Measurements from ENCODE around the gene KNTC1.
A peak's percentile ranks its signal among the peaks of the same experiment; 100 is the strongest.
"Not testable (repeated sequence)": the region's sequence is repeated elsewhere in the genome, so short reads cannot be mapped to it uniquely, and the experiment has no call there.

KNTC1 gene

DNA sequence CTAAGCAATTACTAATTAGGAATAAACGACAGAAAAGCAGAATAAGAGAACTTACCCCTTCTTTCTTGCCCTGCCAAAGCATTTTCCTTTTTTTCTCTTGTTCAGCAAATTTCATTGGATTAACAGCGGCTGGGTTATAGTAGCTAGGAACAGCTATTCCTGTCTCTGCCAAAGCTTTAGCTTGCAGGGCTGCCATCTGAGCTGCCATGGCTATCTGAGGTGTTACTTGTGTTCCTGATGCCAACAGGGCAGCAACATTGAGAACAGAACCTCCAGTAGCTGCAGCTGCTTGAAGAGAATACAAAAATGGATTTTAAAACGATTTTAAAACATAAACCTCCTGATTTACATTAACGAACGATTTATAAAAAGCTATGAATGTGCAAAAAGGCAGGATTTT is 18.9 kb upstream of the KNTC1 start:
- DNase-seq (ENCODE audit: low read depth in 1 of 2, low spot score in 1 of 2), result no peak

DNA sequence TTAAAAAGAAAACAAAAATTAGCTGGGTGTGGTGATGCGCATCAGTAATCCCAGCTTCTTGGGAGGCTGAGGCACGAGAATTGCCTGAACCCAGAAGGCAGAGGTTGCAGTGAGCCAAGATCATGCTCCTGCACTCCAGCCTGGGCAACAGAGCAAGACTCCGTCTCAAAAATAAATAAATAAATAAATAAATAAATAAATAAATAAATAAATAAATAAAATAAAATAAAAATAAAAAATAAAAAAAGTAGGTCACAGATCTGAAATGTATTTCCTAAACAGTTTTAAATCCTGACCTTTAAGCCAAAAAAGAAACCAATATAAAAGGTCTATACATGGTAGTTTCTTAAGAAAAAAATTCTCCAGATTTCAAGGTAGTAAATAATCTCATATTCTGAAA is 14.0 kb upstream of the KNTC1 start:
- DNase-seq (ENCODE audit: low read depth in 1 of 2, low spot score in 1 of 2), result not testable (repeated sequence)

DNA sequence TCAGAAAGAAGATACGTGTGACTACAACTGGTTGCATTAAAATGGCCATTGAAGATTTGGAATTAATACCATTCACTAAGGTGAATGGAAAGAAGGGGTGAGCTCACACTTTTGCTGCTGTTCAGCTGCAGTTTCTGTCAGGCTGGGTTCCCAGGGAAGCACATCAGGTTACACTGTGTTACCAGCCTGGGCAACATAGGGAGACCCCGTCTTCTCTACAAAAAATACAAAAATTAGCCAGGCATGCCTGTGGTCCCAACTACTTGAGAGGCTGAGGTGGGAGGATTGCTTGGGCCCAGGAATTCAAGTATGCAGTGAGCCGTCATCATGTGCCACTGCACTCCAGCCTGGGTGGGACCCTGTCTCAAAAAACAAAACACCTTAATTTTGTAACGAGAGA is 13.4 kb upstream of the KNTC1 start:
- DNase-seq (ENCODE audit: low read depth in 1 of 2, low spot score in 1 of 2), result no peak

DNA sequence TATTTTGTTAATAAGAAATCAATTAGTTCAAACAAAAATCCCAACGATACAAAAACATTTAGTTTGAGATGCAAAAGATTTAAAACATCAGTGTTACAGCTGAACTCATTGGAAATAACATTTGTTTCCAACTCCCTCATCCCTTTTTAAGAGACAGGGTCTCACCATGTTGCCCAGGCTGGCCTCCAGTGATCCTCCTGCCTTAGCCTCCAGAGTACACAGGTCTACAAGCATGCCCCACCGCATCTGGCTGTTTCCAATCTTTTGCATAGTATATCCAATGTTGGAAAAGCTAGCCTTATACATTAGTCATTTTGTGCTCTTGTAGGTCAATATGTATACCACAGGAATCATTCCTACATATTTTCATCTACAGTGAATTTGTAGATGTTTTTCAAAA is 11.8 kb upstream of the KNTC1 start:
- no peak for DNase-seq (ENCODE audit: low read depth in 1 of 2, low spot score in 1 of 2)

DNA sequence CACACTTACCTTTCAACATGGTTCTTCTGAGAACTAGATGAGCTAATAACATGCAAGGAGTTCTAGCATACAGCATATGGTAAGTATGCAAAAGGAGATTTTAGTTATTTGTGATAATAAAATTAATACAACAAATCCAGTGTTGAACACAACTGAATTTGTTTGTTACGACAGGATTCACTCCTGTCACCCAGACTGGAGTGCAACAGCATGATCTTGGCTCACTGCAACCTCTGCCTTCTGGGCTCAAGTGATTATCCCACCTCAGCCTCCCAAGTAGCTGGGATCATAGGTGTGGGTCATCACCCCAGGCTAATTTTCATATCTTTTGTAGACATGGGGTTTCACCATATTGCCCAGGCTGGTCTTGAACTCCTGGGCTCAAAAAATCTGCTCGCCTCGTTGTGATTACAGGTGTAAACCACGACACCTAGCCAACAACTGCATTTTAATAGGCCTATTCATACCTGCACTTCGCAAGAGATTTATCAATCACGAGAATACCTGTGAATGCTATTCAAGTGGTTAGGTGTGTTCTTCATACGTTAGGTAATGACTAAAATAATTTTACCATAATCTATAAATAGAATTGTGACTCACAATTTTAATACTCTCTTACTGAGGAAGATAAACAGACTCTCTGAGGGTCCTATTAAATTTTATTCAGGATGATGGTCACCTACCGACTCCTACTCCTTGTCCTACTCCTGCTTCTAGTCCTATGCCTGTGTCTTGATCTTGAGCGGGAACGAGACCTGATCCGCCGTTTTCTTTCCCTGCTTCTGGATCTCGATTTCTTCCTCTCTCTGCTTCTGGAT is 10.3 kb upstream of the KNTC1 start:
- no peak for DNase-seq (ENCODE audit: low read depth in 1 of 2, low spot score in 1 of 2)

DNA sequence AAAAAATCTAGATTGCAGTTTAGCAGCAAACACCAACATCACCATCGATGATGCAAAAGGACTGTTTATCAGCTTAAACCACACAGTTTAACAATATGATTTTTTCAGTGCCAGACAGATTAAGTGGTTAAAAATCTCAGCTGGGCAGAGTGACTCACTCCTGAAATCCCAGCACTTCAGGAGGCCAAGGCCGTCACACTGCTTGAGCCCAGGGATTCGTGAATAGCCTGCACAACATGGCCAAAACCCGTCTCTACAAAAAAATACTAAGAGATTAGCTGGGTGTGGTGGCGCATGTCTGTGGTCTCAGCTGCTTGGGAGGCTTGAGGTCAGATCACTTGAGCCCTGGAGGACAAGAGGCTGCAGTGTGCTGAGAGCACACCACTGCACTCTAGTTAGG is 9.2 kb upstream of the KNTC1 start:
- DNase-seq (ENCODE audit: low read depth in 1 of 2, low spot score in 1 of 2), result no peak

DNA sequence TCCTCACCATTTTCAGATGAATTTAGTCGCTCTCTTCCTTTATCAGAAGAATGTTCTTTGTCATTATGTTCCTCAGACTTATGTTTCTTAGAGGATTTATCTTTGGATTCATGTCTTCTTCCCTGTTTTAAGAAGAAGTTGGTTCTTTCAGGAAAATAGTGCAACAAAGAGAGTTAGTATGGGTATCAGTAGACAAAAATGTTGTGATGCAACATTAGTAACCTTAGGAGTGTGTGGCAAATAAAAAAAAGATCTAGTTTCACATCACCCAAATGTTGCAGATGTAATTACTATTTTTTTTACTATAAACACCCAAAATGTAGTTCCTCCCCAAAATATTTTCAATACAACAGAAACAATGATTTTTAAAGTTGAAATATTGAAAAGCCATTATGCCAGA is 8.1 kb upstream of the KNTC1 start:
- DNase-seq (ENCODE audit: low read depth in 1 of 2, low spot score in 1 of 2), result no peak

DNA sequence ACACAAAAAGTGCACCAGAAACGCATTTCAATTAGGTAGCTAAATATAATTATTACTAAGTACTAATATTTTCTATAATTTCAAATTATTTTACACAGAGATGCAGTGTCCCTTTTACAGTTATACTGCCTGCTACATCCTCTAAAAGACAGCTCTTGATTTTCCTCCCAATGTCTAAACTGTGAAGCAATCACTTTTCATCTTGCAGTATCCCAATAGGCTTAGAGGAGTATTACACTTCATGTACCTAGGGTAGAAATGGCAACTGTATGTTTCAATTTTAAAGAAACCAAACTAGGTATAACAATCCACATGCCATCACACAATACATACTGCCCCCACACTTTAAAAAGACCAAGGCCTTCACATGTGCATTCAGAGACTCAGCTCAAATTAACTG is 7.6 kb upstream of the KNTC1 start:
- DNase-seq (ENCODE audit: low read depth in 1 of 2, low spot score in 1 of 2), result no peak

DNA sequence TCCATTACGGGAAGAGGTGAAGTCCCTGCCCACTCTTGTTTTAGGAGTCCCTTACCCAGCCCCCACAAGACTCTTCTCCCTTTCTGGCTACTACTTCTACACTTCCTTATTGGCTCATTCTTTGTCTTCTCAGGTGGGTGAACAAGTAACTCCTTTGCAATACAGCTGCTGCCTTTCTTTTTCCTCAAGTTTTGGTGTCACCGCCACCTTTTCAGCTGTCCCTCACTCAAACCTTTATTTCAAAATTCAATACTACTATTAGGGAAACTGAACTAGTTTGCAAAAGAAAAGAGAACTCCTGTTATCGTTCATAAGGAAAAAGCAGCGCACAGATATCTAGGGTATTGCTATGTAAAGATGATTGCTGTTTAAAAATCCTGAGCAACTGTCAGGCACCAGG is 6.4 kb upstream of the KNTC1 start:
- DNase-seq (ENCODE audit: low read depth in 1 of 2, low spot score in 1 of 2), result no peak

DNA sequence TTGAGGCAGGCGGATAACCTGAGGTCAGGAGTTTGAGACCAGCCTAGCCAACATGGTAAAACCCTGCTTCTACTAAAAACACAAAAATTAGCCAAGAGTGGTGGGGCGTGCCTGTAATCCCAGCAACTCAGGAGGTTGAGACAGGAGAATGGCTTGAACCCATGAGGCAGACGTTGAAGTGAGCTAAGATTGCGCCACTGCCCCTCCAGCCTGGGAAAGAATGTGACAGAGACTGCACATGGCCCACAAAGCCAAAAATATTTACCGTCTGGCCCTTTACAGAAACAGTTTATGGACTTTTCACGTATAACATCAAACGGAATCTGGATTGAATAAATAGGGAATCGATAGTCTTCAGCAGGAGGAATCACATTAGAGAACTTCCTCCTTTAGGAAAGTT is 3.8 kb upstream of the KNTC1 start:
- no peak for DNase-seq (ENCODE audit: low read depth in 1 of 2, low spot score in 1 of 2)

DNA sequence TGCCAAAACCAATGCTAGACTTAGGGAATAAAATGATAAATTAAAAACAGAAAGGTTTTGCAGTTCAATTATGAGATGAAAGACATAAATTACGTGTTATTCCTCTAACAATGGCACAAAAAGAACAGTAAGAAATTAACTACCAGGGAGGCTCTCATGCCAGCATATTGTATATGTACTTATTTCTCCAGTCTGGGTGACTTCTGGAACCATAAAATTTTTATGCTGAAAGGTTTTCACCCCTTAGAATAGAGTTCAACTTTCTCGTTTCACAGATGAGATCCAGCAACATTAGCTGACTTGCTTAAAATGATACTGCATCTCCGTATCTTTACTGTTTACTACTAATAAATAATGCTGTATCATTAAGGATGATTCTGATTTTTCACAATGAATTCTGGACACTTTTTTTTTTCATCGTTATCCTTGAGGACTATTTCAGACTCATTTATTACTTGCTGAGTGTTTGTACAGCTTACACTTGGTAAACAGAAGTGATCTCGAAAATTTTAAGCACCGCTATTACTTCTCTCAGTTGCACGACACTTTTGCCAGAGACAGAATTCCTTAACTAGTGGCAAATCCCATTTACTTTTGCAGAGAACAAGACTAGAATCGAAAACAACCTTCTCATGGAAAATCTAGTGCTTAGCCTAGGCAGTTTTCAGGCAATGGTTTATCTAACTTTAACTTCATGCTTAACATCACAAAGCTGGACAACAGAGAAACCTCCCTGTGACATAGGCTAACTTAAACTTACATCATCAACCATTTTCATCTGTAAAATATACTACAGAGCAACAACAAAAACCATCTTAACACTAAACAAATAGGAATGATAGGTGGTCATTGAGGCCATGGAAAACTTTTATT is 3.0 kb upstream of the KNTC1 start:
- no peak for DNase-seq (ENCODE audit: low read depth in 1 of 2, low spot score in 1 of 2)

DNA sequence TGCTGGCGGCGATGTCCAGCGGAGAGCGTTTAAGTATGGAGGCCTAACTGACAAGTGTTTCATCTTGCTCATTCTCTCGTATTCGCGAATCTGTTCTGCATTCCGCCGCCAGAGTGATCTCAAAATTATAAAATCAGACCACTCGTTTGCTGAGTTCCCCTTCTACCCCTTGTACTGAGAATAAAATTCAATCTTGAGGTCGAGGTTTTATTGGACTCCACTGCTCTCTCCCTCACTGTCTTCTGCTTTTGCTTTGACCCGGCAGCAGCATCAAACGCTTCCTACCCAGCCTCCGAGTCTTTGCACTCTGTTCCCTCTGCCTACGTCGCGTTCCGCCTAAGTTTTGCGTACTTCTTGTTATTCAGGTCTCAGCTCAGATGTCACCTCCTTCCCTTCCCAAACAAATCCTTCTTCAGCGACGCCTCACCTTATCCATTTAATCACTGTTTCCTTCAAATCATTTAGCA is 462 bp downstream of the KNTC1 start:
- DNase-seq (ENCODE audit: low read depth in 1 of 2, low spot score in 1 of 2), result peak in 1 of 2 donors; percentile 10

DNA sequence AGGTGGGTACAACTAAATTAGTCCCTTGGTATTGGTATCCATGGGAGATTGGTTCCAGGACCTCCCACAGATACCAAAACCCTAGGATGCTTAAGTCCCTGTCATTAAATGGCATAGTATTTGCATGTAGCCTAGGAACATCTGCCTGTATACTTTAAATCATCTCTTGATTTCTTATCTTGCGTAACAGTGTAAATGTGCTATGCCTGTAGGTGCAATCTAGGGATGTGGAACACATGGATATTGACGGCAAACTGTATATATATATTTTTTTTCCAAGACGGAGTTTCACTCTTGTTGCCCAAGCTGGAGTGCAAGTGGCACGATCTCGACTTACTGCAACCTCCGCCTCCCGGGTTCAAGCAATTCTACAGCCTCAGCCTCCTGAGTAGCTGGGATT is 1.5 kb downstream of the KNTC1 start:
- DNase-seq (ENCODE audit: low read depth in 1 of 2, low spot score in 1 of 2), result no peak

DNA sequence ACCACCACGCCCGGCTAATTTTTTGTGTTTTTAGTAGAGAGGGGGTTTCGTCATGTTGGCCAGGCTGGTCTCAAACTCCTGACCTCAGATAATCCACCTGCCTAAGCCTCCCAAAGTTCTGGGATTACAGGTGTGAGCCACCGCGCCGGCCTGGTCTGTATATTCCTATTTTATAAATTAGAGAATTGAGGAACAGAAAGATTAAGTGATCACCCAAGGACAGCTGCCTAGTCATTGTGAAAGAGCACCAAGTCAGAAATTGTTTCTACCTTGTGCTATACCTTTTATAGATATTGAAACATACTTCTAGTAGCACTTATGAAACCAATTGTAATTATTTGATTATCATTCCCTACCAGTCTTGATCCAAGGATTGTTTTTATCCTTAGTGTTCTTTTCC is 1.9 kb downstream of the KNTC1 start:
- no peak for DNase-seq (ENCODE audit: low read depth in 1 of 2, low spot score in 1 of 2)

DNA sequence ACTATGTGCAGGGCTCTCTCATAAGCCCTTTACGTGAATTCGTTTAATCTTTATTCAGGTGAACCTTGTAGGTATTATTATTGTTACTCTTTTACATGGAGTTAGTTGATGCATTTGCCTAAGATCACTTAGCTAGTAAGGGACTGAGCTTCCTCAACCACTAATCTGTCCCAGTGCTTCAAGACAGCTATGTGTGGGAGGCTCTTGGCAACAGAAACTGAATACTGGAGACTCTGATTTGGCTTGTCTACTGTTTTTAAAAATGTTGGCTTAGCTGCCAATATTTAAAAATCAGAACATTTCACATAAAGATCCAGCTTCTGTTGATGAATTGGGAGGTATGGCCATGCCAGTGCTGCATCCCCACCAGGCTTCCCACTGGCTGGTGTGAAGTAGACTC is 6.8 kb downstream of the KNTC1 start:
- no peak for DNase-seq (ENCODE audit: low read depth in 1 of 2, low spot score in 1 of 2)

DNA sequence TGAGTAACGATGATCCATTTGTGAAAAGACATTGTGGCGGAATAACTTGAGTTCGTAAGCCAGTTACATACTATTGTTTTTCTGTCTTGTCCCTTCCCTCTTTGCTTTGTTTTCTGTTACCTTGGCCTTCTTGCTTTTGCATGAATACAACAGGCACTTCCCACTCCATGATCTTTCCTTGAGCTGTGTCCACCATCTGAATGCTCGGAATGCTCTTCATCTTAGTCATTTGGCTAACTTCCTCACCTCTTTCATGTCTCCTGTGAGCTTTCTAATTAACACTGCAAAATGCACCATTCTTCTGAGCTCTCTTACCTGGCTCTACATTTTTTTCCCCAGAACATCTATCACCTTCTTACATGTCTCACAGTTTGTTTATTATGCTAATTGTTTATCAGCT is 10.0 kb downstream of the KNTC1 start:
- no peak for DNase-seq (ENCODE audit: low read depth in 1 of 2, low spot score in 1 of 2)

DNA sequence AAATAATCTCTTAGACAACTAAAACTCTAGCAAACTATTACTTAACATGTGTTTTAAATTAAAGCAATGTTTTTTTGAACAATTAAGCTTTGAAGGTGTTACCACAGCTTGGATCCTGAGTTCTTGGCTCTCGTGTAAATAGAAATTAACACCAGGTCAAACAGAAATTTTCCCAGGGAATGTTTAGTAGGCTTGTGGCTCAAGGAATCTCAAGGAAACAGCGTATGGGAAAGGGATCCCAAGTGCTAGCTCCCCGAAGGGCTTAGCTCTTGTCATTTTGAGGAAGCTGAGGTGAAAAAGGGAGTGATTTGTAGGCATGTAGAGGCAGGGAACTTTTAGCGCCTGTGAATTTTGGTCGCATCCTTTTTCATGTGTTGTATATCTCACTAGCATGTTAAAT is 11.4 kb downstream of the KNTC1 start:
- DNase-seq (ENCODE audit: low read depth in 1 of 2, low spot score in 1 of 2), result no peak

DNA sequence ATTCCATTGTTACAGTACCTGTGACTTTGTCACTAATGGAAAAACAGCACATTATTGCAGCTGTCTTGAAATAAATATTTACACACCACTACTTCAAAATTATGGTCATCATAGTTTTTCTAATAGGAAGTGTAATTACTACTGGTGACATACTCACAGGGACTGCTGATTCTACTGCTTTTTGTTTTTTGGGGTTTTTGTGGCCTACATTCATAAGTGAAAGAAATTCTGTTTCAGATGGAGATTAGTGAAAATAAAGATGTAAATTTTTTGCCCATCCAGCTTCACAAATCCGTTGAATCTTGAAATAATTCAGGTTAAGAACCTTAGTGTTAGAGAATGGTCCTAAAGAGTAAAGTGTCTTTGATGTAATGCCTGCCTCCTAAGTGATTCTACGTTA is 17.5 kb downstream of the KNTC1 start:
- DNase-seq (ENCODE audit: low read depth in 1 of 2, low spot score in 1 of 2), result no peak

DNA sequence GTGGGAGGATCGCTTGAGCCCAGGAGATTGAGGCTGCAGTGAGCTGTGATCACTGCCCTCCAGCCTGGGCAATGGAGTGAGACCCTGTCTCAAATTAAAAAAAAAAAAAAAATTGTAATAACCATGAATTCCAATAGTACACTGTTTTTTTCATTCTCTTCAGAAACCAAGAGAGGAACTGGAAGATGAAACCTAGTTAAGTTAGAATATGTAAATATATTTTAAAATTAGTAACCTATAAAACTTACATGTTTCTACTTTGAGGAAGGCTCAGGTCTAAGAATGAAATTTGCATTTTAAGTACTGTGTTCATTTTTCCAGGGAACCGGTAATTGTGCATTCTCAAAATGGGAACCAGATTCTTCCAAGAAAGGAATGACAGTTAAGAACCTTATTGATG is 18.8 kb downstream of the KNTC1 start:
- DNase-seq (ENCODE audit: low read depth in 1 of 2, low spot score in 1 of 2), result no peak

DNA sequence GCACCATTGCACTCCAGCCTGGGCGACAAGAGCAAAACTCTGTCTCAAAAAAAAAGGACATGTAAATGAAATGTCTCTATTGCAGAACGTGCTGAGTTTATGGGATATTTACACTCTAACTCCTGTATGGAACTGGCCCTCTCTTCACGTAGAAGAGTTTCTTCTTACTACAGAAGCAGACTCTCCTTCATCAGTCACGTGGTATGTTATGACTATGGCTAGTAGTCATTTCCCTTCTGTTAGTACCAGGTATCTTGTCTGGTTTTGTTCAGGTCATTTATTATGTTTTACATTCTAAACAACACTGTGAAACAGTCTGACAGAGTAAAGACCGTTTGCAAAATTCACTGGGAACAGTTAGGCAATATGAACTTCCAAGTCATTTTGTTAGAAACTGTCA is 20.3 kb downstream of the KNTC1 start:
- no peak for DNase-seq (ENCODE audit: low read depth in 1 of 2, low spot score in 1 of 2)

DNA sequence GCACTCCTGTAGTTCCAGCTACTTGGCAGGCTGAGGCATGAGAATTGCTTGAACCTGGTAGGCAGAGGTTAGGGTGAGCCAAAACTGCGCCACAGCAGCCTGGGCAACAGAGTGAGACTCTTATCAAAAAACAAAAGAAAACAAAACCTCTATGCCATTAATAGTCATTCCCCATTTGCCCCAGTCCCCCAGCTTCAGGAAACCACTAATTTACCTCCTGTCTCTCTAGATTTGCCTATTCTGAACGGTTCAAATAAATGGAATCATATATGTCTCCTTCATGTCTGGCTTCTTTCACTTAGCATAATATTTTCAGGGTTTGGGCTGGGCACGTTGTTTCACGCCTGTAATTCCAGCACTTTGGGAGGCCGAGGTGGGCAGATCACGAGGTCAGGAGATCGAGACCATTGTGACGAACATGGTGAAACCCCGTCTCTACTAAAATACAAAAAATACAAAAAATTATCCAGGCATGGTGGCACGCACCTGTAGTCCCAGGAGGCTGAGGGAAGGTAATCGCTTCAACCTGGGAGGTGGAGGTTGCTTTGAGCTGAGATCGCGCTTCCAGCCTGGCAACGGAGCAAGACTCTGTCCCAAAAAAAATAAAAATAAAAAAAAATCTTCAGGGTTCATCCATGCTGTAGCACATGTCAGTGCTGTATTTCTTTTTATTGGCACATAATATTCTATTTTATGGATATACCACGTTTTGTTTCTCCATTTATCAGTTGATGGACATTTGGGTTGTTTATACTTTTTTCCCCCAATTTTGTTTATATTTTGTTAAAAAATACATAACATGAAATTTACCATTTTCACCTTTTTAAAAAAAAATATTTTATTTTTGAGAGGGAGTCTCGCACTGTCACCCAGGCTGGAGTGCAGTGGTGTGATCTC is 31.9 kb downstream of the KNTC1 start:
- DNase-seq (ENCODE audit: low read depth in 1 of 2, low spot score in 1 of 2), result no peak

All from stimulated activated CD4-positive, alpha-beta T cell treated with anti-CD3 and anti-CD28 coated beads, Interleukin-15, amount 100 ng/mL, for 1 hour (primary cell).